ENCODE results near the gene OR5A1.

GRCh38 chr11:59416613-59417012 lies 19.7 kb upstream of the OR5A1 start:
- TF ChIP-seq POLR2A (IDR thresholded peaks at IDR 0.05) (no peak), CTCF (IDR thresholded peaks at IDR 0.05) (no peak)

All from vagina (tissue), 2 donors.